MM.1S (cell line): ENCODE measurements around the gene PRPS1.

Experiments used
- DNase-seq: peaks from one replicate; pipeline ENCODE4 v3.0.0-alpha.2; 2015
- H2AFZ ChIP-seq: fragments of 300-600 bp; sonication (generic); 2 replicates; pipeline ENCODE4 v1.6.0; 2016; ENCODE audit warnings: antibody characterized with exemption, low read length
- H3F3A ChIP-seq: fragments of 300-600 bp; sonication (generic); 2 replicates; pipeline ENCODE4 v1.6.1; 2016; ENCODE audit warnings: mild to moderate bottlenecking, antibody characterized with exemption, low read length, moderate library complexity, mixed read lengths; ENCODE audit not compliant: insufficient read depth
- H3K27ac ChIP-seq: fragments of 300-600 bp; sonication (generic); 2 replicates; pipeline ENCODE4 v1.5.1; 2016; ENCODE audit warnings: mild to moderate bottlenecking, low read length
- H3K27me3 ChIP-seq: fragments of 300-600 bp; sonication (generic); replicated peaks from 2 replicates; pipeline ENCODE4 v1.6.0; 2016; ENCODE audit warnings: low read length; ENCODE audit not compliant: insufficient read depth
- H3K36me3 ChIP-seq: fragments of 300-600 bp; sonication (generic); replicated peaks from 2 replicates; pipeline ENCODE4 v1.6.1; 2016; ENCODE audit warnings: mild to moderate bottlenecking, low read length, mixed read lengths; ENCODE audit not compliant: insufficient read depth
- H3K4me1 ChIP-seq: fragments of 300-600 bp; sonication (generic); 2 replicates; pipeline ENCODE4 v1.6.1; 2016; ENCODE audit warnings: low read length, mixed read lengths
- H3K4me2 ChIP-seq: fragments of 300-600 bp; sonication (generic); 2 replicates; pipeline ENCODE4 v1.6.0; 2016; ENCODE audit warnings: low read depth, low read length
- H3K4me3 ChIP-seq: fragments of 300-600 bp; sonication (generic); 2 replicates; pipeline ENCODE4 v1.5.1; 2016; ENCODE audit warnings: low read length, mixed read lengths
- H3K79me2 ChIP-seq: fragments of 300-600 bp; sonication (generic); 2 replicates; pipeline ENCODE4 v1.6.1; 2016; ENCODE audit warnings: mixed run types, low read length, mixed read lengths
- H3K9ac ChIP-seq: fragments of 300-600 bp; sonication (generic); 2 replicates; pipeline ENCODE4 v1.6.1; 2016; ENCODE audit warnings: low read length, mixed read lengths
- H3K9me2 ChIP-seq: fragments of 300-600 bp; sonication (generic); replicated peaks from 2 replicates; pipeline ENCODE4 v1.6.1; 2016; ENCODE audit warnings: mild to moderate bottlenecking, low read length, mixed read lengths; ENCODE audit not compliant: insufficient read depth
- H3K9me3 ChIP-seq: fragments of 300-600 bp; sonication (generic); replicated peaks from 2 replicates; pipeline ENCODE4 v1.6.1; 2016; ENCODE audit warnings: mild to moderate bottlenecking, low read length, mixed read lengths; ENCODE audit not compliant: insufficient read depth
- H4K20me1 ChIP-seq: fragments of 300-600 bp; sonication (generic); 2 replicates; pipeline ENCODE4 v1.6.1; 2016; ENCODE audit warnings: mild to moderate bottlenecking, low read length, moderate library complexity, mixed read lengths; ENCODE audit not compliant: insufficient read depth
- CTCF ChIP-seq: fragments of 300-600 bp; sonication (generic); IDR thresholded peaks from 2 replicates; pipeline ENCODE4 v1.5.1; 2016; ENCODE audit warnings: antibody characterized with exemption, low read length, mixed read lengths
- EZH2 ChIP-seq: fragments of 300-600 bp; sonication (generic); optimal IDR thresholded peaks from 2 replicates; pipeline ENCODE3; 2017; ENCODE audit warnings: low read depth, mild to moderate bottlenecking, antibody characterized with exemption, low read length, mixed read lengths
- EZH2phosphoT487 ChIP-seq: fragments of 300-600 bp; sonication (generic); IDR thresholded peaks from 2 replicates; pipeline ENCODE4 v1.6.1; 2018; ENCODE audit warnings: antibody characterized with exemption, low read length

PRPS1 gene

GRCh38 chrX:107648332-107648731 is 20.0 kb downstream of the PRPS1 start:
- H3K36me3 ChIP-seq: no peaks in the 10 kb centered on the region; the same call in none of the 2 replicates
- H3K9me2 ChIP-seq: no peaks in the 10 kb centered on the region
- no peaks in the 10 kb centered on the region for H3K9me3 ChIP-seq
- H3K27ac ChIP-seq: no peak overlapping the region
- no peak overlapping the region for H3K9ac ChIP-seq
- H3K4me2 ChIP-seq: no peak overlapping the region
- TF ChIP-seq EZH2 (no peak), CTCF (no peak), EZH2phosphoT487 (no peak)
- H3F3A ChIP-seq: no peaks in the 10 kb centered on the region; the same call in 1 of the 2 replicates
- no peak overlapping the region for H2AFZ ChIP-seq
- H4K20me1 ChIP-seq: no peaks in the 10 kb centered on the region
- H3K4me3 ChIP-seq: no peak overlapping the region
- no peaks in the 10 kb centered on the region for H3K27me3 ChIP-seq
- H3K4me1 ChIP-seq: no peaks in the 10 kb centered on the region
- 0 out of 2 replicates have a peak, but pooled peaks cover 4% of the 10 kb centered on the region for H3K79me2 ChIP-seq
- no peak for DNase-seq

GRCh38 chrX:107654566-107654871 is 26.2 kb downstream of the PRPS1 start:
- DNase-seq: no peak
- no peaks in the 10 kb centered on the region for H3K27me3 ChIP-seq
- H3K9me2 ChIP-seq: no peaks in the 10 kb centered on the region
- H2AFZ ChIP-seq: no peak overlapping the region
- no peaks in the 10 kb centered on the region for H3K4me1 ChIP-seq
- H3K4me3 ChIP-seq: no peak overlapping the region
- no peak overlapping the region for H3K9ac ChIP-seq
- no peak overlapping the region for H3K27ac ChIP-seq
- H3F3A ChIP-seq: no peaks in the 10 kb centered on the region
- TF ChIP-seq CTCF: no peak
- no peak for TF ChIP-seq EZH2
- no peak overlapping the region for H3K4me2 ChIP-seq
- H3K36me3 ChIP-seq: no peaks in the 10 kb centered on the region
- no peaks in the 10 kb centered on the region for H3K9me3 ChIP-seq
- H4K20me1 ChIP-seq: no peaks in the 10 kb centered on the region
- H3K79me2 ChIP-seq: no peaks in the 10 kb centered on the region

GRCh38 chrX:107654872-107655761 is 26.8 kb downstream of the PRPS1 start:
- Histone ChIP-seq H3K4me1 (no peaks in the 10 kb centered on the region), H3F3A (no peaks in the 10 kb centered on the region), H3K4me3 (no peak overlapping the region), H3K79me2 (no peaks in the 10 kb centered on the region), H3K9me2 (no peaks in the 10 kb centered on the region), H3K36me3 (no peaks in the 10 kb centered on the region), H3K27ac (no peak overlapping the region), H4K20me1 (no peaks in the 10 kb centered on the region), H2AFZ (no peak overlapping the region), H3K9me3 (no peaks in the 10 kb centered on the region), H3K4me2 (no peak overlapping the region), H3K9ac (no peak overlapping the region), H3K27me3 (no peaks in the 10 kb centered on the region)
- peak; percentile 59 for TF ChIP-seq CTCF
- TF ChIP-seq EZH2phosphoT487: no peak
- DNase-seq: no peak
